ENCODE results near the gene ZNF382.
A peak's percentile ranks its signal among the peaks of the same experiment; 100 is the strongest.

Gene ZNF382

GRCh38 chr19:36605101-36605876 lies at the start of gene ZNF382:
TSS of gene ZNF382 (plus strand) at chr19:36605313. CDS start at chr19:36609915, 4,602 bp downstream.
- no peak for TF ChIP-seq CTCF (IDR thresholded peaks at IDR 0.05; ENCODE audit: low read depth, low read length, missing control alignments)
- peak within 1 kb of the TSS; percentile 69 for H3K4me3 ChIP-seq (replicated peaks; ENCODE audit: low read depth, low read length)
- no peak for DNase-seq (ENCODE audit: extremely low read depth, low read depth)

GRCh38 chr19:36564391-36564790 lies 40.7 kb upstream of the ZNF382 start:
- DNase-seq (ENCODE audit: extremely low read depth, low read depth), result no peak
- no peak for TF ChIP-seq CTCF (IDR thresholded peaks at IDR 0.05; ENCODE audit: low read depth, low read length, missing control alignments)
- H3K4me3 ChIP-seq (replicated peaks; ENCODE audit: low read depth, low read length), result no peak overlapping the region

- peak overlapping the region; percentile 54 for H3K4me3 ChIP-seq (replicated peaks; ENCODE audit: low read depth, low read length)
- DNase-seq (ENCODE audit: extremely low read depth, low read depth), result no peak
- no peak for TF ChIP-seq CTCF (IDR thresholded peaks at IDR 0.05; ENCODE audit: low read depth, low read length, missing control alignments)
Observed at GRCh38 chr19:36572593-36573019, 32.5 kb upstream of the ZNF382 start.

GRCh38 chr19:36573020-36573894 lies 31.9 kb upstream of the ZNF382 start, which contains the start of gene ZNF529:
TSS of gene ZNF529 (minus strand) at chr19:36573292. CDS start at chr19:36572346, 946 bp downstream.
- no peak for TF ChIP-seq CTCF (IDR thresholded peaks at IDR 0.05; ENCODE audit: low read depth, low read length, missing control alignments)
- peak; percentile 80 for DNase-seq (ENCODE audit: extremely low read depth, low read depth)
- H3K4me3 ChIP-seq (replicated peaks; ENCODE audit: low read depth, low read length), result peak within 1 kb of the TSS; percentile 54

GRCh38 chr19:36573895-36574720 lies 31.0 kb upstream of the ZNF382 start:
- no peak for DNase-seq (ENCODE audit: extremely low read depth, low read depth)
- TF ChIP-seq CTCF (IDR thresholded peaks at IDR 0.05; ENCODE audit: low read depth, low read length, missing control alignments), result no peak
- peak overlapping the region; percentile 54 for H3K4me3 ChIP-seq (replicated peaks; ENCODE audit: low read depth, low read length)

- TF ChIP-seq CTCF (IDR thresholded peaks at IDR 0.05; ENCODE audit: low read depth, low read length, missing control alignments), result no peak
- no peak overlapping the region; the same call in 1 of the 2 replicates for H3K4me3 ChIP-seq (replicated peaks; ENCODE audit: low read depth, low read length)
- no peak for DNase-seq (ENCODE audit: extremely low read depth, low read depth)
Observed at GRCh38 chr19:36574741-36575140, 30.4 kb upstream of the ZNF382 start.
